GM19239 (cell line): ENCODE measurements around the gene IGSF9B.

Source experiments
- DNase-seq: peaks from one replicate; pipeline ENCODE4 v3.0.0; 2011; ENCODE audit warnings: low spot score; ENCODE audit not compliant: insufficient read length
- FAIRE-seq: peaks from 2 replicates; lab custom pipeline; 2011; peaks lifted over from hg19 to GRCh38; lab: Jason Lieb, UNC

Gene IGSF9B

GRCh38 chr11:133906241-133906640 is 50.5 kb downstream of the IGSF9B start:
- no peak for FAIRE-seq
- no peak for DNase-seq

GRCh38 chr11:133905677-133906156 is 51.1 kb downstream of the IGSF9B start:
- no peak for DNase-seq
- no peak for FAIRE-seq

GRCh38 chr11:133904818-133905515 is 51.8 kb downstream of the IGSF9B start:
- no peak for FAIRE-seq
- no peak for DNase-seq

- FAIRE-seq (no peak), DNase-seq (no peak)
These were observed 52.6 kb downstream of the IGSF9B start for GRCh38 chr11:133903875-133904817.

- DNase-seq: no peak
- FAIRE-seq: no peak
These were observed 53.7 kb downstream of the IGSF9B start for GRCh38 chr11:133903056-133903455.

- DNase-seq: no peak
- FAIRE-seq: no peak
These were observed 54.3 kb downstream of the IGSF9B start for GRCh38 chr11:133902506-133902905.

- FAIRE-seq: no peak
- DNase-seq: no peak
These were observed 54.8 kb downstream of the IGSF9B start for GRCh38 chr11:133901999-133902398.

GRCh38 chr11:133901316-133901715 is 55.5 kb downstream of the IGSF9B start:
- DNase-seq: no peak
- no peak for FAIRE-seq

- FAIRE-seq: no peak
- DNase-seq: no peak
These were observed 56.3 kb downstream of the IGSF9B start for GRCh38 chr11:133900176-133901105.

GRCh38 chr11:133898770-133899115 is 58.0 kb downstream of the IGSF9B start:
- FAIRE-seq (no peak), DNase-seq (no peak)

- no peak for DNase-seq
- no peak for FAIRE-seq
These were observed 58.6 kb downstream of the IGSF9B start for GRCh38 chr11:133898031-133898769.

- DNase-seq (no peak), FAIRE-seq (no peak)
These were observed 59.5 kb downstream of the IGSF9B start for GRCh38 chr11:133897331-133897650.

GRCh38 chr11:133896642-133897330 is 60.0 kb downstream of the IGSF9B start:
- DNase-seq (no peak), FAIRE-seq (no peak)

- DNase-seq: no peak
- FAIRE-seq: no peak
These were observed 60.7 kb downstream of the IGSF9B start for GRCh38 chr11:133896028-133896427.

GRCh38 chr11:133895551-133895950 is 61.2 kb downstream of the IGSF9B start:
- FAIRE-seq: no peak
- DNase-seq: no peak

GRCh38 chr11:133895061-133895479 is 61.7 kb downstream of the IGSF9B start:
- FAIRE-seq: peak; percentile 67
- DNase-seq: no peak

GRCh38 chr11:133893381-133893780 is 63.4 kb downstream of the IGSF9B start:
- DNase-seq: no peak
- no peak for FAIRE-seq

- no peak for FAIRE-seq
These were observed 64.0 kb downstream of the IGSF9B start for GRCh38 chr11:133892584-133893380.

More at GRCh38 chr11:133892584-133893380, 64.0 kb downstream of the IGSF9B start:
- no peak for DNase-seq
